Fibroblast of peridontal ligament (primary cell): ENCODE data around the gene TMEM184B.

Experiments
- DNase-seq: peaks from one replicate; pipeline ENCODE4 v3.0.0-alpha.2; 2010; ENCODE audit errors: extremely low read depth

TMEM184B gene

DNA sequence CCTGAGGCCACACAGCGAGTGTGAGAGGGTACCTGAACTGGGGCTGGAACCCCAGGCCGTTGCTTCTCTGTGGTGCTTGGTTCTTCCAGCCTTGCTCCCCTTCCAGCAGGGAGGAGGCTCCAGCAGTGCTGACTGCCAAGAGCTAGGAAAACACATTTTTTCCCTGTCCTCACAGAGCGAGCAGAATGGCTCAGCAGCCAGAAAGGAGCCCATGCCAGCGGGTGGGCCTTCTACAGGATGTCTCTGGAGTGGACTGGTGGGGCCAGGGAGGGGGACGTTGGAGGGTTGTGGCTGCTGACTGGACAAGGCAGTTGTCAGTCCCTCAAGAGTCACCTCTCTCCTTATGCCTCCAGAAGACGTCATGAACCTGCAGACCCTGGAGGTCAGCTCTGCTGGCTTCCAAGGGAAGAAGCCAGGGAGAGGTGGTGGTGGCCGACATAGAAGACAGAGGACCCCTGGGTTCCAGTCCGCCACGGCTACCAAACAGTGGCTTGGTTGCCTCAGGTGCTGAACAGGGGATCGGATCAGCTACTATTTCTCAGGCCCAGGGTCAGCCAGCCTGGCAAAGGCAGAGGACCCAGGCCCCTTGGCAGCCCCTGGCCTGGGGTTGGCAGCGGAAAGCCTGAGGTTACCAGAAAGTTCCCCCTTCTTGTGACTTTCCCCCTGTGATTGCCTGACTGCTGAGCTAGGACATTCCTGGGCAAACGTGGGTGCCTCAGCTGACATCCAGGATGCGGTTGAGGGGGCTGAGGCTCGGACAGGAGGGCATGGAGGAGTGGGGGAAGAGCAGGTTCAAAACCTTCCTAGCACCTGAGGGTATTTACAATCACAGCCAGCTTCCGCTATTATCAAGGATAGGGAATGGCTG, 67.3 kb downstream of the TMEM184B start:
- DNase-seq, result peak; percentile 83

GRCh38 chr22:38204784-38205183, 68.0 kb downstream of the TMEM184B start:
- no peak for DNase-seq

- DNase-seq, result peak; percentile 72
Observed at GRCh38 chr22:38203855-38204514, 68.8 kb downstream of the TMEM184B start.

- peak; percentile 32 for DNase-seq
Observed at GRCh38 chr22:38203090-38203810, 69.6 kb downstream of the TMEM184B start.

GRCh38 chr22:38202437-38203089, 70.2 kb downstream of the TMEM184B start:
- peak; percentile 85 for DNase-seq

DNA sequence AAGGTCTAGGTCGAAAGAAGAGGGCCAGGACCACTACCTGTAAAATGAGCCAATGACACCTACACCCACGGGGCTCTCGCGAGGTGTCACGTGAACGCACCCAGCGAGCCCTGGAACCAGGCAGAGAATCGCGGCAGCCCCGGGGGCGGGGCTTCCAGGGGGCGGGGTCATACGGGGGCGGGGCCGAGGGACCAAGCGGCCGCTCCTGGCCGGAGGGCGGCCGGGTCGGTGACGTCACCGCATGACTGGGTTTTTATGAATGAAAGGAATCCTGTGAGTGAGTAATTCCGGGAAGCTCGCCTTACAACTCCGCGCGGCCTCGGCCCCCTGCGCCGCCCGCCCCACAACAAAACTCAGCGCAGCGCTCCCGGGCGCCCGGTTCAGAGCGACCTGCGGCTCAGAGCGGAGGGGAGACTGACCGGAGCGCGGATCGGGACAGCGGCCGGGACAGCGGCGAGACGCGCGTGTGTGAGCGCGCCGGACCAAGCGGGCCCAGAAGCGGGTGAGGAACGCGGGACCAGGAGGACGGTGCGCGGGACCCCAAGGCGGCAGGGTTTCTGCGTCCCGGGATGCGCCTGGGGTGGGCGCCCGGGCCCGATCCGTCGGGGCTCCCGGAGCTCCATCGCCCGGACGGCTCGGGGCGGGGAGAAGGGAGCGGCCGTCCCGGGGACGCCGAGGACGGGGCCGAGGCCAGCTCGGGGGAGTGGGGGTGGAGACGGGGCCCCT, 70.9 kb downstream of the TMEM184B start, which contains the start of gene MAFF:
MAFF (plus strand) TSS at position 284 of the 726 bp plus-strand sequence. CDS start 11,860 bp downstream, outside the sequence.
- DNase-seq, result peak; percentile 97

DNA sequence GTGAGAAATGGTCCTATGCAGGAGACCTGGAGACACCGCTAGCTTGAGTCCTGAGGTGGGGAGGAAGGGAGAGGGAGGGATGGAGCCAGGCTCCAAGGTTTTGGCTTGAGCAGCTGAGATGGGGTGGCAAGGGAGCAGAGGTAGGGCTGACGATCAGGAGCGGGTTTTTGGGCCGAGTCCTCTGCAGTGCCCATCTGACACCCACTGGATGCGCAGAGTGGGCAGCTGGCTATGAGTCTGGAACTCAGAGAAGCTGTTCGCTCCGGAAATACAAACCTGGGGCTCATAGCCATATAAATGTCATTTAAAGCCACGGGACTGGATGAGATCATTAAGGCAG, 71.5 kb downstream of the TMEM184B start:
- DNase-seq, result no peak

DNA sequence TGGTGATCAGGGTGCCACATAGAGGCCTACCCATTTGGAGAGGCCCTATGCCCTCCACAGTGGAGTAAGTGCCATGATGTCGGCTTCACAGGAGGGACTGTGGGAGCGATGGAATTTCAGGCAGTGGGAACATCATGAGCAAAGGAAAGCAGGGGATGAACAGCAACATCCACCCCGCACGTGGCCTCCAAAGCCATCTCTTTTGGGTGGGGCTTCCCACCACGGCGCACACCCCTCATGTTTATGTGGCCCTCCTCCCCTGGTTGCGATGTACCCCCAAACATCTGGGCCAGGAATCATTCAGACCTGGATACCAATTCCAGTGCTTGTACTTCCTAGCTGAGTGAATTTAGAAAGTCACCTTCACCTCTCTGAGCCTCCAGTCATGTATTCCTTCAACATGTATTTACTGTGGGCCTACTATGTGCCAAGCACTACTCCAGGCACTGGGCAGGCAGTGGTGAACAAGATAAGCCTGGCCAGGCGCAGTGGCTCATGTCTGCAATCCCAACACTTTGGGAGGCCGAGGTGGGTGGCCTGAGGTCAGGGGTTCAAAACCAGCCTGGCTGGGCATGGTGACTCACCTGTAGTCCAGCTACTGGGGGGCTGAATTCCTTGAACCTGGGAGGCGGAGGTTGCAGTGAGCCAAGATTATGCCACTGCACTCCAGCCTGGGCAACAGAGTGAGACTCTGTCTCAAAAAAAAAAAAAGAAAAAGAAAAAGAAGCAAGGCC, 72.8 kb downstream of the TMEM184B start:
- DNase-seq, result no peak

- no peak for DNase-seq
Observed at GRCh38 chr22:38196791-38197419, 75.9 kb downstream of the TMEM184B start.

- DNase-seq, result no peak
Observed at GRCh38 chr22:38193580-38193979, 79.2 kb downstream of the TMEM184B start.

GRCh38 chr22:38192475-38192863, 80.3 kb downstream of the TMEM184B start:
- DNase-seq, result no peak

- DNase-seq, result no peak
Observed at GRCh38 chr22:38191731-38192474, 80.9 kb downstream of the TMEM184B start.

DNA sequence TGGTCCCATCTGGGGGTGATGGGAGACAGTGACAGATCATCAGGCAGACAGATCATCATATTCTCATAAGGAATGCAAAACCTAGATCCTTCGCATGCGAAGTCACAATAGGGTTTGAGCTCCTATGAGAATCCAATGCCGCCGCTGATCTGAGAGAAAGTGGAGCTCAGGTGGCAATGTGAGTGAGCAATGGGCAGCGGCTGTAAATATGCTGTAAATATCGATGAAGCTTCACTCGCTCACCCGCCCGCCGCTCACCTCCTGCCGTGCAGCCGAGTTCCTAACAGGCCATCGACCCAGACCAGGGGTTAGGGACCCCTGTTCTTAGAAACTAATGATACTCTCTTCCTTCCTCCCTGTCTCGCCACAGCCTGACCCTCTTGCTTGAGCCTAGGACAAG, 81.8 kb downstream of the TMEM184B start:
- DNase-seq, result no peak

- DNase-seq, result no peak
Observed at GRCh38 chr22:38190581-38190980, 82.2 kb downstream of the TMEM184B start.

DNA sequence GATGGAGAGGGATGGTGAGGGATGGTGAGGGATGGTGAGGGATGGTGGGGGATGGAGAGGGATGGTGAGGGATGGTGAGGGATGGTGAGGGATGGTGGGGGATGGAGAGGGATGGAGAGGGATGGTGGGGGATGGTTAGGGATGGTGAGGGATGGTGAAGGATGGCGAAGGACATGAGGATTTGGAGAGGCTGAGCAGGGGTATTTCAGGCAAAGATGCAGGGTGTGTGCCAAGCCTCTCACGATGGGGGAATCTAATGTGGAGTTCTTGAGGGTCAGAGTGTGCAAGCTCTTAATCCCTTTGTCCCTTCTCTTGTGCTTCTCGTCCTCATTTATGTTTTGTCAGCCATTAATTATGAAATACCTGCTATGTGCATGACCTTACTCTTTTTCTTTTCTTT, 83.7 kb downstream of the TMEM184B start:
- no peak for DNase-seq

- peak; percentile 52 for DNase-seq
Observed at GRCh38 chr22:38187413-38188212, 85.2 kb downstream of the TMEM184B start.

DNA sequence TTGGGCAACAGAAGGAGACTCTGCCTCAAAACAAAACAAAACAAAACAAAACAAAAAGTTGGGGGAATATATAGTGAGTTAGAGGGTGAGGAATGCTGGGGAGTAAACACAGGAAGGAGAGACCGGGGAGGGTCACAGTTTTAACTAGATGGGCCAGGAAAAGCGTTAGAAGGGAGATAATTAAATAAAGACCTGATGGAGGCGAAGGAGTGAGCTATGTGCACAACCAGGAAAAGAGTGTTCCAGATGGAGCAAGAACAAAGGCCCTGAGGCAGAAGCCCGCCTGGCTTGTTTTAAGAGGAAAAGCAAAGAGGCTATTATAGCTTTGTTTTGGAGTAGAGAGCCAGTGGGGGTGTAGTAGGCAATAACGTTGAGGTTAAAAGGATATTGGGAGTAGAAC, 86.4 kb downstream of the TMEM184B start:
- peak; percentile 15 for DNase-seq

- no peak for DNase-seq
Observed at GRCh38 chr22:38184788-38185187, 88.0 kb downstream of the TMEM184B start.
